Amygdala (tissue), 56 donors: ENCODE results near the gene PXYLP1.
"Not testable (repeated sequence)": the region's sequence is repeated elsewhere in the genome, so short reads cannot be mapped to it uniquely, and the experiment has no call there.

Experiments used
- DNase-seq, 56 donors: peaks; one replicate each; lab custom pipeline; 2025; lab: John Stamatoyannopoulos, UW

PXYLP1 gene

GRCh38 chr3:141314415-141314814, 82.8 kb downstream of the PXYLP1 start:
- not testable (repeated sequence) for DNase-seq

GRCh38 chr3:141316851-141317250, 85.2 kb downstream of the PXYLP1 start:
- no peak for DNase-seq

- DNase-seq, result no peak
Measured at GRCh38 chr3:141320399-141321108, 88.9 kb downstream of the PXYLP1 start.

GRCh38 chr3:141321109-141321497, 89.5 kb downstream of the PXYLP1 start:
- DNase-seq, result no peak

- no peak for DNase-seq
Measured at GRCh38 chr3:141323936-141324704, 92.5 kb downstream of the PXYLP1 start.

GRCh38 chr3:141326123-141326522, 94.5 kb downstream of the PXYLP1 start:
- no peak for DNase-seq

- no peak for DNase-seq
Measured at GRCh38 chr3:141326626-141327025, 95.0 kb downstream of the PXYLP1 start.

- DNase-seq, result no peak
Measured at GRCh38 chr3:141328286-141329166, 96.9 kb downstream of the PXYLP1 start.

GRCh38 chr3:141330235-141330634, 98.6 kb downstream of the PXYLP1 start:
- no peak for DNase-seq

- DNase-seq, result no peak
Measured at GRCh38 chr3:141330718-141331376, 99.2 kb downstream of the PXYLP1 start.

- DNase-seq, result no peak
Measured at GRCh38 chr3:141331377-141332318, 100.0 kb downstream of the PXYLP1 start.

- DNase-seq, result no peak
Measured at GRCh38 chr3:141332416-141332815, 100.8 kb downstream of the PXYLP1 start.

- no peak for DNase-seq
Measured at GRCh38 chr3:141333836-141334626, 102.4 kb downstream of the PXYLP1 start.

- DNase-seq, result no peak
Measured at GRCh38 chr3:141334627-141335250, 103.1 kb downstream of the PXYLP1 start.

GRCh38 chr3:141335531-141336061, 104.0 kb downstream of the PXYLP1 start:
- no peak for DNase-seq

- peak in 4 of 56 donors; percentile 8 to 36 (median 18) for DNase-seq
Measured at GRCh38 chr3:141336672-141337522, 105.3 kb downstream of the PXYLP1 start.

GRCh38 chr3:141337523-141337854, 105.9 kb downstream of the PXYLP1 start:
- DNase-seq, result no peak
